Body of pancreas (tissue), 4 donors: ENCODE results near the gene KRT84.

Experiments
- CTCF ChIP-seq, 7 experiments: fragments of 450-650 bp in 4 of 7; fragments of 200-600 bp in 3 of 7; sonication (generic) in 3 of 7; IDR thresholded peaks; one replicate each; pipeline ENCODE4 v1.5.1; 2016 to 2019; ENCODE audit warnings: antibody characterized with exemption in 7 of 7
- POLR2A ChIP-seq, 3 donors: fragments of 450-650 bp; IDR thresholded peaks; one replicate each; pipeline ENCODE4 v1.6.1; 2016; ENCODE audit warnings: antibody characterized with exemption in 3 of 3, mild to moderate bottlenecking in 2 of 3

- TF ChIP-seq CTCF (IDR thresholded peaks at IDR 0.05) (no peak), POLR2A (IDR thresholded peaks at IDR 0.05) (no peak)
Measured at GRCh38 chr12:52368508-52368907, 16.9 kb downstream of the KRT84 start.
